Measurements from ENCODE around the gene GOLGA2. TPM values are rescaled to one million over a fixed set of nuclear protein-coding genes. Genes with fewer than 3 reads are reported as not detected.

Gene GOLGA2
- total and polyA plus RNA-seq, 2 of the 13 experiments (the other 11 are each of a cell fraction or from before 2014, with no cell fraction given), result 45.3 to 45.8 TPM

- Histone ChIP-seq H4K20me1 (ENCODE audit: insufficient read depth, low read length) (no peaks in the 10 kb centered on the region), H3K27ac (ENCODE audit: extremely low read length, insufficient read depth, low read length) (no peak overlapping the region), H3K79me2 (ENCODE audit: insufficient read depth, low read length) (no peaks in the 10 kb centered on the region), H3K36me3 (replicated peaks in 1 of 2; ENCODE audit: control insufficient read depth in 1 of 2, insufficient read depth in 2 of 2, low read length in 2 of 2) (peaks cover 29 to 61% of the 10 kb centered on the region in 2 experiments; a peak in 4 of 5 replicates), H3K4me3 (replicated peaks in 1 of 3; ENCODE audit: insufficient read depth in 1 of 3, low read depth in 2 of 3, low read length in 3 of 3) (no peak overlapping the region), H3K4me2 (ENCODE audit: low read depth, low read length) (no peak overlapping the region), H3K27me3 (ENCODE audit: control insufficient read depth in 1 of 2, insufficient read depth in 2 of 2, low read length in 2 of 2) (no peaks in the 10 kb centered on the region), H3K9ac (ENCODE audit: insufficient read depth, low read depth, low read length) (no peak overlapping the region), H3K9me3 (ENCODE audit: low read length) (no peaks in the 10 kb centered on the region), H2AFZ (ENCODE audit: low read length) (no peak overlapping the region), H3K4me1 (ENCODE audit: insufficient read depth, low read length) (no peaks in the 10 kb centered on the region)
- 98% methylated on average over 4 of the region's 9 CpGs for WGBS (ENCODE audit: low lambda C conversion rate)
- DNase-seq (ENCODE audit: low spot score) (no peak), FAIRE-seq (no peak), ATAC-seq (no peak)
- peak; percentile 21 for TF ChIP-seq AGO2 (optimal IDR thresholded peaks at IDR 0.05; ENCODE audit: low read depth, low read length)
- TF ChIP-seq AKNA (CRISPR knock-in tag; IDR thresholded peaks at IDR 0.05; ENCODE audit: borderline replicate concordance), result no peak
- no peak for TF ChIP-seq ZNF367 (CRISPR knock-in tag; IDR thresholded peaks at IDR 0.05; ENCODE audit: borderline replicate concordance)
- TF ChIP-seq ZBTB7A (CRISPR knock-in tag; IDR thresholded peaks at IDR 0.05), result no peak
- no peak for TF ChIP-seq ZFP36L1 (CRISPR knock-in tag; IDR thresholded peaks at IDR 0.05)
- TF ChIP-seq ZNF569 (CRISPR knock-in tag; IDR thresholded peaks at IDR 0.05; ENCODE audit: borderline replicate concordance), result no peak
- TF ChIP-seq ADNP (CRISPR knock-in tag; IDR thresholded peaks at IDR 0.05), result no peak
- no peak for TF ChIP-seq ZSCAN20 (CRISPR knock-in tag; IDR thresholded peaks at IDR 0.05; ENCODE audit: borderline replicate concordance)
- TF ChIP-seq JDP2 (CRISPR knock-in tag; IDR thresholded peaks at IDR 0.05; ENCODE audit: borderline replicate concordance), result no peak
- TF ChIP-seq KDM1A (CRISPR knock-in tag; IDR thresholded peaks at IDR 0.05), result no peak
- no peak for TF ChIP-seq SMAD3 (CRISPR knock-in tag; IDR thresholded peaks at IDR 0.05)
- TF ChIP-seq CTCF (CRISPR knock-in tag; IDR thresholded peaks at IDR 0.05), result peak; percentile 36; the same call in 1 of the 2 replicates
- in situ Hi-C loops (cut with HindIII; ENCODE audit: extremely low pct_ligation_motif_present, low pct_unique_long_range_greater_than_20kb) (no loop called here), intact Hi-C loops (cut with micrococcal nuclease; ENCODE audit: unreplicated experiment) (no loop called here)
- no TSS peak for BruUV-seq (replicated peaks)
- POLR2A ChIA-PET, result no interaction called here
- CTCF ChIA-PET (ENCODE audit: low intra/inter-chr PET ratio, low total read pairs), result no interaction called here
Observed at GRCh38 chr9:128259156-128259555, 16.7 kb downstream of the GOLGA2 start.

All from HepG2 (cell line).